Glutamatergic neuron (in vitro differentiated cells): ENCODE data around the gene GMDS. TPM values are rescaled to one million over a fixed set of nuclear protein-coding genes. Genes with fewer than 3 reads are reported as not detected.

Source experiments
- DNase-seq: peaks from one replicate; pipeline ENCODE4 v3.0.0; 2022
- H3K27ac Mint-ChIP-seq: one replicate; pipeline ENCODE4 v1.8.0; 2020; ENCODE audit warnings: mild to moderate bottlenecking, mixed read lengths, inconsistent platforms; ENCODE audit not compliant: unreplicated experiment
- H3K27me3 Mint-ChIP-seq: one replicate; pipeline ENCODE4 v1.8.0; 2020; ENCODE audit warnings: mild to moderate bottlenecking, moderate library complexity, mixed read lengths, inconsistent platforms; ENCODE audit not compliant: unreplicated experiment
- H3K36me3 Mint-ChIP-seq: one replicate; pipeline ENCODE4 v1.8.0; 2020; ENCODE audit warnings: mild to moderate bottlenecking, mixed read lengths, inconsistent platforms; ENCODE audit not compliant: unreplicated experiment
- H3K4me1 Mint-ChIP-seq: one replicate; pipeline ENCODE4 v1.8.0; 2020; ENCODE audit warnings: mild to moderate bottlenecking, low read depth, mixed read lengths, inconsistent platforms; ENCODE audit not compliant: unreplicated experiment
- H3K4me3 Mint-ChIP-seq: one replicate; pipeline ENCODE4 v1.8.0; 2020; ENCODE audit warnings: mild to moderate bottlenecking, mixed read lengths, inconsistent platforms; ENCODE audit not compliant: unreplicated experiment
- H3K9me3 Mint-ChIP-seq: one replicate; pipeline ENCODE4 v1.8.0; 2020; ENCODE audit warnings: mild to moderate bottlenecking, moderate library complexity, mixed read lengths, inconsistent platforms; ENCODE audit not compliant: unreplicated experiment
- CTCF ChIP-seq: fragments of 200-600 bp; sonication (generic); IDR thresholded peaks from one replicate; pipeline ENCODE4 v1.5.0; 2021; ENCODE audit not compliant: partially characterized antibody, unreplicated experiment
- total RNA-seq: library from RNA; stranded (reverse); fragmentation: NEBNext Ultra II Directional; extraction: Animal tissue kit (Norgen Biotek cat#: 25700); gene quantifications from one replicate; pipeline ENCODE4 v1.2.1, GENCODE V29; 2021; ENCODE audit not compliant: unreplicated experiment

Gene GMDS
- total RNA-seq, 1 donor from 2014 or later, result 8.9 TPM

- Mint-ChIP-seq H3K4me1 (peaks cover 10% of the 10 kb centered on the region), H3K4me3 (no peak overlapping the region), H3K36me3 (no peaks in the 10 kb centered on the region), H3K27ac (no peak overlapping the region), H3K27me3 (no peaks in the 10 kb centered on the region), H3K9me3 (no peaks in the 10 kb centered on the region)
- no peak for TF ChIP-seq CTCF
- no peak for DNase-seq
Measured at GRCh38 chr6:2102316-2102883, 143.0 kb downstream of the GMDS start.

- no peaks in the 10 kb centered on the region for H3K27me3 Mint-ChIP-seq
- H3K4me3 Mint-ChIP-seq, result no peak overlapping the region
- H3K27ac Mint-ChIP-seq, result no peak overlapping the region
- TF ChIP-seq CTCF, result no peak
- no peaks in the 10 kb centered on the region for H3K9me3 Mint-ChIP-seq
- no peak for DNase-seq
- peaks cover 11% of the 10 kb centered on the region for H3K4me1 Mint-ChIP-seq
- H3K36me3 Mint-ChIP-seq, result no peaks in the 10 kb centered on the region
Measured at GRCh38 chr6:2101213-2101612, 144.2 kb downstream of the GMDS start.

GRCh38 chr6:2099870-2100269, 145.5 kb downstream of the GMDS start:
- Mint-ChIP-seq H3K9me3 (no peaks in the 10 kb centered on the region), H3K4me3 (no peak overlapping the region), H3K36me3 (no peaks in the 10 kb centered on the region), H3K27ac (no peak overlapping the region), H3K4me1 (peaks cover 16% of the 10 kb centered on the region), H3K27me3 (no peaks in the 10 kb centered on the region)
- TF ChIP-seq CTCF, result no peak
- no peak for DNase-seq

- no peaks in the 10 kb centered on the region for H3K27me3 Mint-ChIP-seq
- H3K9me3 Mint-ChIP-seq, result no peaks in the 10 kb centered on the region
- H3K27ac Mint-ChIP-seq, result peak overlapping the region; percentile 90
- H3K36me3 Mint-ChIP-seq, result no peaks in the 10 kb centered on the region
- H3K4me3 Mint-ChIP-seq, result peak overlapping the region; percentile 70
- TF ChIP-seq CTCF, result no peak
- no peak for DNase-seq
- H3K4me1 Mint-ChIP-seq, result peaks cover 7% of the 10 kb centered on the region
Measured at GRCh38 chr6:2097464-2097863, 147.9 kb downstream of the GMDS start.

- no peaks in the 10 kb centered on the region for H3K27me3 Mint-ChIP-seq
- no peak for TF ChIP-seq CTCF
- no peak overlapping the region for H3K4me3 Mint-ChIP-seq
- H3K4me1 Mint-ChIP-seq, result peaks cover 7% of the 10 kb centered on the region
- H3K9me3 Mint-ChIP-seq, result no peaks in the 10 kb centered on the region
- no peak for DNase-seq
- H3K36me3 Mint-ChIP-seq, result no peaks in the 10 kb centered on the region
- no peak overlapping the region for H3K27ac Mint-ChIP-seq
Measured at GRCh38 chr6:2094642-2095041, 150.8 kb downstream of the GMDS start.
